Neural cell (in vitro differentiated cells): Measurements from ENCODE around the gene PLA2G12B.

Experiments
- EZH2 ChIP-seq: fragments of 200-600, 300-800 bp; shearing (Covaris generic), sonication (generic); IDR thresholded peaks from 2 replicates; pipeline ENCODE4 v1.6.1; 2014; ENCODE audit warnings: antibody characterized with exemption, low read length, borderline replicate concordance, mild to moderate bottlenecking; ENCODE audit not compliant: insufficient read depth, poor library complexity, severe bottlenecking
- TF ChIP-seq, protein P1 (sequence below): fragments of 450-650 bp; IDR thresholded peaks from 2 replicates; pipeline ENCODE4 v1.5.1; 2014; ENCODE audit warnings: antibody characterized with exemption, mild to moderate bottlenecking, moderate library complexity; ENCODE audit not compliant: poor library complexity, severe bottlenecking

DNA sequence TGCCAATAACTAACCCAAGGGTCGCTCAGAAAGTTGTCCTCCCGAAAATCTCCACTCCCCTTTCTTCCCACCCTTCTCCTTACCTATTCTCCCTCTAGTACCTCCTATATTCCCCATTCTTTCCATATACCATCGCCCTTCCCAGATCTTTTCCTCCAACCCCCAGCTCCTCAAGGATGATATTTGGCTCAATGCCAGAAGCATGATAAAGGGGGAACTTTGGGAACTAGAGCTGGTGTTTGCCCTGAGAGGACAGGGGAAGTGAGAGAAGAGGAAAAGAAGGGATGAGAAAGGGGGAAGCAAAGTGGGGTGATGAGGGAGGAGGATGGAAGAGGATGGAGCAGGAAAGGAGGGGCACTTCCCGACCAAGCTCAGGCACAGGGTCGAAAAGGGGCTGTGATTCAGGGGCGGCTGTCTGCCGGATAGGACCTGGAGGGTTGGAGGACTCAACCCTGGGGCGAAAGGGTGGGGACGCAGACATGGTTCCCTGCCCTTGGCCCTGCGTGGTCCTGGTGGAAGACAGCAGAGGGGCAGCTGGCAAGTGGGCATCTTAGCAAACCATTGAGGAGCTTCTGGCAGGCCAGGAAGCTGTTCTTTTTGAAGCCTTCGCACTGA is 59.3 kb downstream of the PLA2G12B start:
- no peak for TF ChIP-seq EZH2
- TF ChIP-seq, protein P1, sequence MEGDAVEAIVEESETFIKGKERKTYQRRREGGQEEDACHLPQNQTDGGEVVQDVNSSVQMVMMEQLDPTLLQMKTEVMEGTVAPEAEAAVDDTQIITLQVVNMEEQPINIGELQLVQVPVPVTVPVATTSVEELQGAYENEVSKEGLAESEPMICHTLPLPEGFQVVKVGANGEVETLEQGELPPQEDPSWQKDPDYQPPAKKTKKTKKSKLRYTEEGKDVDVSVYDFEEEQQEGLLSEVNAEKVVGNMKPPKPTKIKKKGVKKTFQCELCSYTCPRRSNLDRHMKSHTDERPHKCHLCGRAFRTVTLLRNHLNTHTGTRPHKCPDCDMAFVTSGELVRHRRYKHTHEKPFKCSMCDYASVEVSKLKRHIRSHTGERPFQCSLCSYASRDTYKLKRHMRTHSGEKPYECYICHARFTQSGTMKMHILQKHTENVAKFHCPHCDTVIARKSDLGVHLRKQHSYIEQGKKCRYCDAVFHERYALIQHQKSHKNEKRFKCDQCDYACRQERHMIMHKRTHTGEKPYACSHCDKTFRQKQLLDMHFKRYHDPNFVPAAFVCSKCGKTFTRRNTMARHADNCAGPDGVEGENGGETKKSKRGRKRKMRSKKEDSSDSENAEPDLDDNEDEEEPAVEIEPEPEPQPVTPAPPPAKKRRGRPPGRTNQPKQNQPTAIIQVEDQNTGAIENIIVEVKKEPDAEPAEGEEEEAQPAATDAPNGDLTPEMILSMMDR, result no peak
